Neutrophil (primary cell): ENCODE measurements around the gene RPTOR.

ENCODE experiments used
- H3K27ac ChIP-seq: fragments of 200-600 bp; sonication (generic); 2 replicates; pipeline ENCODE4 v1.5.1; 2016; ENCODE audit warnings: mild to moderate bottlenecking, moderate library complexity
- H3K27me3 ChIP-seq: fragments of 200-600 bp; sonication (generic); 2 replicates; pipeline ENCODE4 v1.6.0; 2016; ENCODE audit warnings: mild to moderate bottlenecking
- H3K36me3 ChIP-seq: fragments of 200-600 bp; sonication (generic); 2 replicates; pipeline ENCODE4 v1.5.1; 2017
- H3K4me1 ChIP-seq, 2 experiments: fragments of 200-600 bp in 1 of 2; sonication (generic) in 1 of 2; 1 replicate in 1 of 2; 2 replicates in 1 of 2; pipeline versions ENCODE4 v1.5.1 to v1.6.1; 2013 to 2016; ENCODE audit warnings: low read depth in 1 of 2, low read length in 1 of 2, mild to moderate bottlenecking in 1 of 2, moderate library complexity in 1 of 2; ENCODE audit not compliant: control insufficient read depth in 1 of 2, insufficient read depth in 1 of 2
- H3K4me3 ChIP-seq, 2 experiments: fragments of 200-600 bp in 1 of 2; sonication (generic) in 1 of 2; 1 replicate in 1 of 2; 2 replicates in 1 of 2; pipeline ENCODE4 v1.5.1; 2013 to 2016; ENCODE audit warnings: low read depth in 1 of 2, low read length in 1 of 2, mild to moderate bottlenecking in 1 of 2, moderate library complexity in 1 of 2
- H3K9me3 ChIP-seq: fragments of 200-600 bp; sonication (generic); 2 replicates; pipeline ENCODE4 v1.5.1; 2016
- CTCF ChIP-seq: fragments of 200-600 bp; sonication (generic); IDR thresholded peaks from 2 replicates; pipeline ENCODE4 v1.5.1; 2016; ENCODE audit warnings: antibody characterized with exemption

RPTOR gene

GRCh38 chr17:80555266-80555665 lies 10.6 kb downstream of the RPTOR start:
- Histone ChIP-seq H3K27ac (no peak overlapping the region), H3K4me3 (no peak overlapping the region), H3K27me3 (no peaks in the 10 kb centered on the region), H3K9me3 (no peaks in the 10 kb centered on the region), H3K4me1 (peaks cover 15 to 19% of the 10 kb centered on the region in 2 experiments), H3K36me3 (no peaks in the 10 kb centered on the region)
- TF ChIP-seq CTCF, result no peak

GRCh38 chr17:80558046-80558445 lies 13.4 kb downstream of the RPTOR start:
- H3K9me3 ChIP-seq, result no peaks in the 10 kb centered on the region
- H3K4me3 ChIP-seq, result no peak overlapping the region
- no peak for TF ChIP-seq CTCF
- H3K4me1 ChIP-seq, result peaks cover 15 to 17% of the 10 kb centered on the region in 2 experiments
- H3K27ac ChIP-seq, result no peak overlapping the region
- H3K27me3 ChIP-seq, result no peaks in the 10 kb centered on the region
- H3K36me3 ChIP-seq, result no peaks in the 10 kb centered on the region

DNA sequence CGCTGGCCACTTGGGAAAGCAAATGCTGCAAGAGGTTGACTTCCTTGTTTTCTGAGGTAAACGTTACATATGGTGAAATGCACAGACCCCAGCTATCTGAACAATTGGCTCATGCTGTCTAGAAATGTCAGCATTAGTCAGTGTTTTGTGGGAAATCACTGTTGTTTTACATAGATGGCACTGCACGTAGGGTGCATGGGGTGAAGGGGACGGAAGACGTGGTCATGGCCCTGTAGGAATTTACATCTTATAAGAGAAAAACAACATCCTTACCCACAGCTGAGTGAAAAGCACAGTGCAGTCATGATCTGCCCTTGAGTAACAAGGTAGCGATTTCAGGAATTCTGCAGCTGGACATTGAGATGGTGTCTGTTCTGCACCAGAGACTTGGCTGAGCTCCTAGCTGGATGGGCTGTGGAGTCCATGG lies 15.2 kb downstream of the RPTOR start:
- no peak overlapping the region for H3K4me3 ChIP-seq
- H3K36me3 ChIP-seq, result no peaks in the 10 kb centered on the region
- TF ChIP-seq CTCF, result no peak
- H3K27ac ChIP-seq, result no peak overlapping the region
- no peaks in the 10 kb centered on the region for H3K27me3 ChIP-seq
- no peaks in the 10 kb centered on the region for H3K9me3 ChIP-seq
- peaks cover 15 to 17% of the 10 kb centered on the region in 2 experiments for H3K4me1 ChIP-seq

DNA sequence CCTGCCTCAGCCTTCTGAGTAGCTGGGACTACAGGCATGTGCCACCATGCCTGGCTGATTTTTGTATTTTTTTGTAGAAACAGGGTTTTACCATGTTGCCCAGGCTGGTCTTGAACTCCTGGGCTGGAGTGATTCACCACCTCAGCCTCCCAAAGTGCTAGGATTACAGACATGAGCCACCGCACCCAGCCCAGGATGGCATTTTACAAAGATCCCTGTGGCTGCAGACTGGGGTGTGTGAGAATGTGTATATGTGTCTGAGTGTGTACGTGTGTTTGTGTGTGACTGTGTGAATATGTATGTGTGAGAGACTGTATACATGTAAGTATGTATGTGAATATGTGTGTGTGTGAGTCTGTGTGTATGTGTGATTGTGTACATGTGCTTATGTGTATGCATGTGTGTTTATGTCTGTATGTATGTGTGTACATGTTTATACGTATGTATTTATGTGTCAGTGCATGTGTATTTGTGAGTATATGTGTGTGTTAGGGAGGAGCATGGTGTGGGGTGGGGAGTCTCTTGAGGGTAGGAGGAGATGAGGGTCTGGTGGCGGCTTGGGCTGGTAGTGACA lies 17.0 kb downstream of the RPTOR start:
- H3K27me3 ChIP-seq, result no peaks in the 10 kb centered on the region
- H3K4me1 ChIP-seq, result peaks cover 15 to 17% of the 10 kb centered on the region in 2 experiments
- no peak for TF ChIP-seq CTCF
- no peaks in the 10 kb centered on the region for H3K36me3 ChIP-seq
- no peak overlapping the region for H3K4me3 ChIP-seq
- H3K27ac ChIP-seq, result no peak overlapping the region
- H3K9me3 ChIP-seq, result no peaks in the 10 kb centered on the region

DNA sequence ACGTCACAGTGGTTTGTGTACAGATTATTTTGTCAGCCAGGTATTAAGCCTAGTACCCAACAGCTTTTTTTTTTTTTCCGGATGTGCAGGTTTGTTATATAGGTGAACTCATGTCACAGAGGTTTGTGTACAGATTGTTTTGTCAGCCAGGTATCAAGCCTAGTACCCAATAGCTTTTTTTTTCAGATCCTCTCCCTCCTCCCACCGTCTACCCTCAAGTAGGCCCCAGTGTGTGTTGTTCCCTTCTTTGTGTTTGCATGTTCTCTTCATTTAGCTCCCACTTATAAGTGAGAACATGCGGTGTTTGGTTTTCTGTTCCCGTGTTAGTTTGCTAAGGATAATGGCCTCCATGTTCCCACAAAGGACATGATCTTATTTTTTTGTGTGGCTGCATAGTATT lies 19.9 kb downstream of the RPTOR start:
- no peak for TF ChIP-seq CTCF

More for the DNA sequence above, 19.9 kb downstream of the RPTOR start:
- Histone ChIP-seq H3K9me3 (no peaks in the 10 kb centered on the region), H3K4me1 (peaks cover 8 to 9% of the 10 kb centered on the region in 2 experiments), H3K27me3 (no peaks in the 10 kb centered on the region), H3K27ac (no peak overlapping the region), H3K4me3 (no peak overlapping the region), H3K36me3 (no peaks in the 10 kb centered on the region)
